ENCODE measurements around the gene PNISR.
A peak's percentile ranks its signal among the peaks of the same experiment; 100 is the strongest.

Gene PNISR

GRCh38 chr6:99432877-99433276, 7.8 kb upstream of the PNISR start:
- Histone ChIP-seq H3K9ac (ENCODE audit: low read length) (no peak overlapping the region), H2AK5ac (ENCODE audit: low read length, severe bottlenecking) (no peak overlapping the region), H3K79me1 (replicated peaks; ENCODE audit: low read length, poor library complexity, severe bottlenecking) (peaks cover 9% of the 10 kb centered on the region), H4K91ac (ENCODE audit: low read length) (no peak overlapping the region), H3K36me3 (ENCODE audit: control insufficient read depth in 1 of 2, insufficient read depth in 2 of 2, low read depth in 1 of 2, low read length in 2 of 2) (peaks cover 3 to 57% of the 10 kb centered on the region in 2 experiments), H3K4me3 (ENCODE audit: insufficient read depth in 1 of 2, low read depth in 1 of 2, low read length in 2 of 2) (no peak overlapping the region), H3K4ac (ENCODE audit: low read depth in 1 of 2, low read length in 2 of 2) (no peak overlapping the region), H3K14ac (ENCODE audit: low read length in 2 of 2) (no peak overlapping the region), H2AFZ (ENCODE audit: low read depth, low read length) (no peak overlapping the region), H4K8ac (ENCODE audit: low read length) (no peak overlapping the region), H3K4me2 (ENCODE audit: low read length, poor library complexity, severe bottlenecking) (no peak overlapping the region), H3K27ac (ENCODE audit: low read length, poor library complexity, severe bottlenecking) (no peak overlapping the region), H3K27me3 (ENCODE audit: control insufficient read depth in 1 of 2, insufficient read depth in 1 of 2, low read length in 2 of 2) (no peaks in the 10 kb centered on the region), H3K23ac (ENCODE audit: low read length in 2 of 2) (no peak overlapping the region), H2BK120ac (ENCODE audit: low read depth, low read length) (no peak overlapping the region), H3K18ac (ENCODE audit: low read depth in 1 of 2, low read length in 2 of 2) (no peak overlapping the region), H3K4me1 (ENCODE audit: control insufficient read depth, insufficient read depth, low read depth, low read length) (peaks cover 3% of the 10 kb centered on the region), H2BK5ac (ENCODE audit: low read depth, low read length, poor library complexity, severe bottlenecking) (no peak overlapping the region), H2BK15ac (ENCODE audit: low read depth, poor library complexity, severe bottlenecking) (no peak overlapping the region), H3K9me3 (ENCODE audit: control insufficient read depth, low read length) (no peaks in the 10 kb centered on the region), H2BK12ac (ENCODE audit: low read length in 2 of 2) (no peak overlapping the region)
- WGBS = 33% methylated on average over 1 of the region's 2 CpGs
- no peak for DNase-seq

GRCh38 chr6:99431901-99432300, 6.8 kb upstream of the PNISR start:
- WGBS = 93% methylated on average over 1 of the region's 2 CpGs
- H2AK5ac ChIP-seq (ENCODE audit: low read length, severe bottlenecking) = peak overlapping the region; percentile 65
- no peak overlapping the region for H2BK15ac ChIP-seq (ENCODE audit: low read depth, poor library complexity, severe bottlenecking)
- H4K8ac ChIP-seq (ENCODE audit: low read length) = no peak overlapping the region
- no peak for DNase-seq
- no peak overlapping the region for H3K9ac ChIP-seq (ENCODE audit: low read length)
- H2BK120ac ChIP-seq (ENCODE audit: low read depth, low read length) = no peak overlapping the region
- peaks cover 5% of the 10 kb centered on the region for H3K4me1 ChIP-seq (ENCODE audit: control insufficient read depth, insufficient read depth, low read depth, low read length)
- H3K23ac ChIP-seq (ENCODE audit: low read length in 2 of 2) = no peak overlapping the region
- no peaks in the 10 kb centered on the region for H3K9me3 ChIP-seq (ENCODE audit: control insufficient read depth, low read length)
- H3K36me3 ChIP-seq (ENCODE audit: control insufficient read depth in 1 of 2, insufficient read depth in 2 of 2, low read depth in 1 of 2, low read length in 2 of 2) = peaks cover 3 to 56% of the 10 kb centered on the region in 2 experiments
- no peak overlapping the region for H3K14ac ChIP-seq (ENCODE audit: low read length in 2 of 2)
- H4K91ac ChIP-seq (ENCODE audit: low read length) = no peak overlapping the region
- H2BK12ac ChIP-seq (ENCODE audit: low read length in 2 of 2) = no peak overlapping the region
- peaks cover 13% of the 10 kb centered on the region for H3K79me1 ChIP-seq (replicated peaks; ENCODE audit: low read length, poor library complexity, severe bottlenecking)
- H3K4me3 ChIP-seq (ENCODE audit: insufficient read depth in 1 of 2, low read depth in 1 of 2, low read length in 2 of 2) = no peak overlapping the region
- no peak overlapping the region for H3K4ac ChIP-seq (ENCODE audit: low read depth in 1 of 2, low read length in 2 of 2)
- no peak overlapping the region for H3K4me2 ChIP-seq (ENCODE audit: low read length, poor library complexity, severe bottlenecking)
- H3K27me3 ChIP-seq (ENCODE audit: control insufficient read depth in 1 of 2, insufficient read depth in 1 of 2, low read length in 2 of 2) = no peaks in the 10 kb centered on the region
- H3K18ac ChIP-seq (ENCODE audit: low read depth in 1 of 2, low read length in 2 of 2) = no peak overlapping the region
- no peak overlapping the region for H3K27ac ChIP-seq (ENCODE audit: low read length, poor library complexity, severe bottlenecking)
- no peak overlapping the region for H2BK5ac ChIP-seq (ENCODE audit: low read depth, low read length, poor library complexity, severe bottlenecking)
- no peak overlapping the region for H2AFZ ChIP-seq (ENCODE audit: low read depth, low read length)

- no peak overlapping the region for H3K4me2 ChIP-seq (ENCODE audit: low read length, poor library complexity, severe bottlenecking)
- H4K91ac ChIP-seq (ENCODE audit: low read length) = no peak overlapping the region
- no peak overlapping the region for H2AFZ ChIP-seq (ENCODE audit: low read depth, low read length)
- no peak overlapping the region for H2BK15ac ChIP-seq (ENCODE audit: low read depth, poor library complexity, severe bottlenecking)
- H3K4me1 ChIP-seq (ENCODE audit: control insufficient read depth, insufficient read depth, low read depth, low read length) = peaks cover 9% of the 10 kb centered on the region
- H4K8ac ChIP-seq (ENCODE audit: low read length) = peak overlapping the region; percentile 7
- H3K18ac ChIP-seq (ENCODE audit: low read depth in 1 of 2, low read length in 2 of 2) = no peak overlapping the region
- peaks cover 12% of the 10 kb centered on the region for H3K79me1 ChIP-seq (replicated peaks; ENCODE audit: low read length, poor library complexity, severe bottlenecking)
- no peaks in the 10 kb centered on the region for H3K27me3 ChIP-seq (ENCODE audit: control insufficient read depth in 1 of 2, insufficient read depth in 1 of 2, low read length in 2 of 2)
- H3K4ac ChIP-seq (ENCODE audit: low read depth in 1 of 2, low read length in 2 of 2) = no peak overlapping the region
- H3K14ac ChIP-seq (ENCODE audit: low read length in 2 of 2) = no peak overlapping the region
- H3K27ac ChIP-seq (ENCODE audit: low read length, poor library complexity, severe bottlenecking) = no peak overlapping the region
- H3K9ac ChIP-seq (ENCODE audit: low read length) = no peak overlapping the region
- no peak overlapping the region for H2BK12ac ChIP-seq (ENCODE audit: low read length in 2 of 2)
- H2BK5ac ChIP-seq (ENCODE audit: low read depth, low read length, poor library complexity, severe bottlenecking) = no peak overlapping the region
- WGBS = 94% methylated on average over 3 of the region's 5 CpGs
- H3K36me3 ChIP-seq (ENCODE audit: control insufficient read depth in 1 of 2, insufficient read depth in 2 of 2, low read depth in 1 of 2, low read length in 2 of 2) = peaks cover 0 to 41% of the 10 kb centered on the region in 2 experiments
- DNase-seq = no peak
- H3K4me3 ChIP-seq (ENCODE audit: insufficient read depth in 1 of 2, low read depth in 1 of 2, low read length in 2 of 2) = no peak overlapping the region
- no peak overlapping the region for H2AK5ac ChIP-seq (ENCODE audit: low read length, severe bottlenecking)
- no peak overlapping the region for H3K23ac ChIP-seq (ENCODE audit: low read length in 2 of 2)
- no peak overlapping the region for H2BK120ac ChIP-seq (ENCODE audit: low read depth, low read length)
- H3K9me3 ChIP-seq (ENCODE audit: control insufficient read depth, low read length) = no peaks in the 10 kb centered on the region
Measured at GRCh38 chr6:99427988-99428387, 2.9 kb upstream of the PNISR start.

DNA sequence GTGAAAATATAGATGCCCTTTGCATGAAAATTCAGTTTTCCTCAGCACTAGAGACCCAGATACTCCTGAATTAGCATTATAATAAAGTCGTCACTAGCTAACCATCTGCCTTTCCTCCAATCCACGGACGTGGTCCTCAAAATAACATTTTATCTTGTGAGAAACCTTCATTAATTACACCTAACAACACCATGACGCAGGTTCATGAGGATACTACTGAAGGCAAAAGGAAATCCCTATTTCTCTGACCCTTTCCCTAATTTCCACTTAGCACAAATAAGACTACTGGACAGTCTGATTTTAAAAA, 1.3 kb upstream of the PNISR start:
- H3K79me1 ChIP-seq (replicated peaks; ENCODE audit: low read length, poor library complexity, severe bottlenecking) = peaks cover 10% of the 10 kb centered on the region
- no peak overlapping the region for H2BK12ac ChIP-seq (ENCODE audit: low read length in 2 of 2)
- 45% methylated on average over 4 of the region's 4 CpGs for WGBS
- peak overlapping the region; percentile 100 for H3K9ac ChIP-seq (ENCODE audit: low read length)
- H3K27me3 ChIP-seq (ENCODE audit: control insufficient read depth in 1 of 2, insufficient read depth in 1 of 2, low read length in 2 of 2) = no peaks in the 10 kb centered on the region
- H4K8ac ChIP-seq (ENCODE audit: low read length) = no peak overlapping the region
- H3K9me3 ChIP-seq (ENCODE audit: control insufficient read depth, low read length) = no peaks in the 10 kb centered on the region
- no peak overlapping the region for H3K23ac ChIP-seq (ENCODE audit: low read length in 2 of 2)
- H3K14ac ChIP-seq (ENCODE audit: low read length in 2 of 2) = no peak overlapping the region
- no peak overlapping the region for H2BK15ac ChIP-seq (ENCODE audit: low read depth, poor library complexity, severe bottlenecking)
- no peak overlapping the region for H3K18ac ChIP-seq (ENCODE audit: low read depth in 1 of 2, low read length in 2 of 2)
- no peak overlapping the region for H4K91ac ChIP-seq (ENCODE audit: low read length)
- H2BK5ac ChIP-seq (ENCODE audit: low read depth, low read length, poor library complexity, severe bottlenecking) = no peak overlapping the region
- no peak for DNase-seq
- peak overlapping the region; percentile 35 to 51 for H3K4ac ChIP-seq (ENCODE audit: low read depth in 1 of 2, low read length in 2 of 2)
- no peak overlapping the region for H2AK5ac ChIP-seq (ENCODE audit: low read length, severe bottlenecking)
- H3K27ac ChIP-seq (ENCODE audit: low read length, poor library complexity, severe bottlenecking) = peak overlapping the region; percentile 100
- peak overlapping the region; percentile 65 for H3K4me2 ChIP-seq (ENCODE audit: low read length, poor library complexity, severe bottlenecking)
- no peak overlapping the region for H2AFZ ChIP-seq (ENCODE audit: low read depth, low read length)
- no peak overlapping the region for H2BK120ac ChIP-seq (ENCODE audit: low read depth, low read length)
- peaks cover 12% of the 10 kb centered on the region for H3K4me1 ChIP-seq (ENCODE audit: control insufficient read depth, insufficient read depth, low read depth, low read length)
- H3K4me3 ChIP-seq (ENCODE audit: insufficient read depth in 1 of 2, low read depth in 1 of 2, low read length in 2 of 2) = peak overlapping the region in 1 of 2 experiments; percentile 99
- H3K36me3 ChIP-seq (ENCODE audit: control insufficient read depth in 1 of 2, insufficient read depth in 2 of 2, low read depth in 1 of 2, low read length in 2 of 2) = peaks cover 3 to 39% of the 10 kb centered on the region in 2 experiments
